A673 (cell line): ENCODE data around the gene SLC7A5.

Experiments used
- EZH2 ChIP-seq: fragments of 200-600 bp; sonication (generic); IDR thresholded peaks from 2 replicates; pipeline ENCODE4 v1.6.1; 2017; ENCODE audit warnings: borderline replicate concordance, low read depth, mild to moderate bottlenecking, mixed read lengths, antibody characterized with exemption, low read length; ENCODE audit not compliant: poor library complexity, severe bottlenecking
- TF ChIP-seq, protein P1 (sequence below): fragments of 300-800, 200-600 bp; sonication (generic); conservative IDR thresholded peaks from 2 replicates; pipeline ENCODE4 v1.5.1; 2017; ENCODE audit warnings: low read depth, mild to moderate bottlenecking, antibody characterized with exemption, low read length, moderate library complexity, mixed read lengths

DNA sequence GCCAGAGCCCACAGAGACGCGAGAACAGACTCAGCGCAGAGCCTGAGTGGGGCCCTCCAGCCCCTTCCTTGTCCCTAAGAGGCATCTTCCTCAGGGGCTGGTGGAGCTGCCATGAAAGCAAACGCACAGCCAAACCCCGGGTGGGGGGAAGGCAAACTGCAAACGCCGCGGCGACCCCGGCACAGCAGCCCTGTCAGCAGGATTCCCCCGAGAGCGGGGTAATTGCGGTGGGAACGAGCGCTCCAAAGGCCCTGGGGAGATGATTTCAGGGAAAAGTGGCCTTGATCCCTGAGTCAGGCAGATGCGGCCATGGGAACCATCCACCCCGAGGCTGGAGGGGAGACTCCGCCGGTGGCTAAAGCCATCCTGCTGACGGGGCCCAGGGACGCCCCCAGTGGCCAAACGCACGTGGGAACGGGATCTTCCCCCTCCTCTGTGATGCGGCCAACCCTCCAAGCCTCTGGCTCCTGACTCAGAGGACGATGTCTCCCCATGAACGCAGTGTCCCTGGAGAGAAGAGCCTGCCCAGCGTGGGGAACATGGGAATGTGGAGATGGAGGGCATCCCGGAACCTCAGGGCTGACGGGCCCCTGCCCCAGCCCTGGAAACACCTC, 25.1 kb downstream of the SLC7A5 start:
- TF ChIP-seq, protein P1, sequence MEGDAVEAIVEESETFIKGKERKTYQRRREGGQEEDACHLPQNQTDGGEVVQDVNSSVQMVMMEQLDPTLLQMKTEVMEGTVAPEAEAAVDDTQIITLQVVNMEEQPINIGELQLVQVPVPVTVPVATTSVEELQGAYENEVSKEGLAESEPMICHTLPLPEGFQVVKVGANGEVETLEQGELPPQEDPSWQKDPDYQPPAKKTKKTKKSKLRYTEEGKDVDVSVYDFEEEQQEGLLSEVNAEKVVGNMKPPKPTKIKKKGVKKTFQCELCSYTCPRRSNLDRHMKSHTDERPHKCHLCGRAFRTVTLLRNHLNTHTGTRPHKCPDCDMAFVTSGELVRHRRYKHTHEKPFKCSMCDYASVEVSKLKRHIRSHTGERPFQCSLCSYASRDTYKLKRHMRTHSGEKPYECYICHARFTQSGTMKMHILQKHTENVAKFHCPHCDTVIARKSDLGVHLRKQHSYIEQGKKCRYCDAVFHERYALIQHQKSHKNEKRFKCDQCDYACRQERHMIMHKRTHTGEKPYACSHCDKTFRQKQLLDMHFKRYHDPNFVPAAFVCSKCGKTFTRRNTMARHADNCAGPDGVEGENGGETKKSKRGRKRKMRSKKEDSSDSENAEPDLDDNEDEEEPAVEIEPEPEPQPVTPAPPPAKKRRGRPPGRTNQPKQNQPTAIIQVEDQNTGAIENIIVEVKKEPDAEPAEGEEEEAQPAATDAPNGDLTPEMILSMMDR: peak; percentile 43
- no peak for TF ChIP-seq EZH2
